AG04450 (cell line): ENCODE data around the gene MRTFA. TPM values are rescaled to one million over a fixed set of nuclear protein-coding genes. Genes with fewer than 3 reads are reported as not detected.
A peak's percentile ranks its signal among the peaks of the same experiment; 100 is the strongest.

ENCODE experiments used
- CTCF ChIA-PET: fragments of 300-600, 350-600 bp; formaldehyde crosslinking; extraction: SDS; loops from one replicate; lab custom pipeline; 2022; ENCODE audit warnings: antibody characterized with exemption, inconsistent platforms; lab: Charles Lee
- POLR2A ChIA-PET: fragments of 350-600 bp; formaldehyde crosslinking; extraction: SDS; loops from one replicate; lab custom pipeline; 2021; ENCODE audit warnings: antibody characterized with exemption, inconsistent platforms; lab: Yijun Ruan, JAX
- DNase-seq: peaks from one replicate; pipeline ENCODE4 v3.0.0-alpha.2; 2011; ENCODE audit warnings: low read depth, low spot score
- H3K27ac ChIP-seq: one replicate; pipeline ENCODE4 v1.5.1; 2012; ENCODE audit warnings: low read depth, low read length, control low read depth
- H3K27me3 ChIP-seq: one replicate; pipeline ENCODE4 v1.6.0; 2012; ENCODE audit warnings: low read length; ENCODE audit not compliant: control insufficient read depth, insufficient read depth
- H3K4me3 ChIP-seq: 2 replicates; pipeline ENCODE4 v1.5.1; 2011; ENCODE audit warnings: mild to moderate bottlenecking, low read depth, low read length, control low read depth
- H3K9me3 ChIP-seq: 2 replicates; pipeline ENCODE4 v1.5.1; 2012; ENCODE audit warnings: low read length; ENCODE audit not compliant: control insufficient read depth, insufficient read depth
- CTCF ChIP-seq: IDR thresholded peaks from 2 replicates; pipeline ENCODE4 v1.5.1; 2011; ENCODE audit warnings: low read depth, low read length, control low read depth, inconsistent platforms
- polyA plus RNA-seq: library from polyadenylated mRNA; depleted of rRNA; stranded (reverse); fragments of >200 nt; gene quantifications from 2 replicates; pipeline ENCODE4 v1.2.3, GENCODE V29; 2011

MRTFA gene
- polyA plus RNA-seq, 1 experiment = 6.8 TPM

DNA sequence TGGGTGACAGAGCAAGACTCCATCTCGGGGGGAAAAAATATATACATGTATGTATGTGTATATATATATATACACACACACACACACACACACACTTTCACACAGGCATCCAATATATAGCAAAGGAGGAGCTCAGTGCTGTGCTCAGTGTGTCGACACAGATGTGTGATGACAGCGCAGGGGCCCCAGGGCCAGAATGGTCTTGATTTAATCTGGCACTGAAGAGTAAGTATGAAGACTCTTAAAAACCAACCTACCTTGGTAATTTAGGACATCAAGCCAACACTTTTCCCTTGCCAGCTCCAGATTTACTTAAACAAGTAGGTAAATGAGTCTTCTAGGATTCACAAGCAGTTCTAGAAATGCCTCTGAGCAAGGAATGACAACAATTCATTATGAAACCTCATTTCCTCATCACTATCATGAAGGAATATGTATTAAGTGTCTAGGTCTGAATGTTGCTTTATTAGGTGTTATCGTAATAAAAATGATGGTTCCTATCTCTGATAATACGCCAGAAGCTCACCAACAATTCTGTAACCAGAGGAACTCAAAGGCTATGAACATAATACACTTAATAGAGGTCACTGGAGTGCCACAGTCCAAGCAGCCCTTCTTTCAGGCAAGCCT lies 194.6 kb downstream of the MRTFA start:
- no peak for DNase-seq
- H3K27ac ChIP-seq = no peak overlapping the region
- CTCF ChIA-PET = interaction anchor here (0.6 kb wide), 1 partner anchor 310 kb away, joined by 4 read pairs; no protein-coding TSS in a partner anchor

DNA sequence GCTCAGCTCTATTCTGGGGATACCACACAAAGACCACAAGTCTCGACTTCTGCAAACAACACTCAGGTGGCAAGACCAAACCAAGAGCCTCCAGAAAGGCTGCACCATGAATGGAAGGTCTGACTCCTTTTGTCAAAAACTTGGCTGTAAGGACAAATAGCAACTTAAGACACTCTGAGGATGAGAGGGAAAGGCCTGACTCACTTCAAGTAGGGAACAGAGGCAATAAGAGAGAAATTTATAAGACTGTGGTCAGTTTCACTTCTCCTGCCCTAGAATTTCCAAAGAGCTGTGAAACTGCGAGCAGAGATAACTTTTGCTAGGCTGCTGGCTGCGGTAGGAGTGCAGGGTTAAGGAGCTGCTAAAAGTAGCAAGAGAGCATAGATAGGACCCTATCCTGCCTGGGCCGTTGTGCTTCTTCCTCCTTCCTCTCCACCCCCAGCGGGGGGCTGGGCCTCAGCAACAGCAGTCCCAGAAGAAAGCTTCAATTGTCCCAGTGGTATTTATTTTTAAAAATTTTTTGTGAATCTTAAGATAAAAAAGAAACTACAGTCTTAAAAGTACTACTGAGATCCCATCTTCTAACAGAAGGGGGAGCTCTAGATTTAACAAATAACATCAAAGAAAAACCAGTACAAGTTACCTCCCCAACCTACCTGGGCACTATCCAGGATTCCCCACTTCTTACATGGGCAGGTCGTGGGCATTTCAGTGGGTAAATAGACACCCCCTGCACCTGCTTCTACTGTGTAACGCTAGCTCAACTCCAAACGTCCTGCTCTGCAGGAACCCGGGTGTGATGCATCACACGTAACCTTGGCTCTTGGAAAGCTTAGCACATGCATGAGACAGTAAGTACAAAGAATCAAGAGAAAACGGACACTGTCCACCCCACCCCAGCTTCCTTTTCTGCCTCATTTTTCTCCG lies 199.8 kb downstream of the MRTFA start:
- POLR2A ChIA-PET = interaction anchor here (0.5 to 1.2 kb wide), 4 partner anchors 16 to 246 kb away, joined by 3 to 4 read pairs (median 3); partner anchors contain the start of gene MRTFA
- peak overlapping the region; percentile 34 for H3K4me3 ChIP-seq
- peak; percentile 38 for DNase-seq
- peak; percentile 54; the same call in 1 of the 2 replicates for TF ChIP-seq CTCF
- H3K9me3 ChIP-seq = no peaks in the 10 kb centered on the region
- CTCF ChIA-PET = interaction anchor here (0.6 to 3.6 kb wide), 60 partner anchors 9 to 463 kb away, joined by 3 to 113 read pairs (median 5); partner anchors contain the start of genes MCHR1 and MRTFA
- H3K27ac ChIP-seq = peak overlapping the region; percentile 74
- no peaks in the 10 kb centered on the region for H3K27me3 ChIP-seq

More for the DNA sequence above, 194.6 kb downstream of the MRTFA start:
- no peaks in the 10 kb centered on the region for H3K27me3 ChIP-seq
- H3K4me3 ChIP-seq = no peak overlapping the region
- POLR2A ChIA-PET = no interaction called here
- no peak for TF ChIP-seq CTCF
- H3K9me3 ChIP-seq = peaks cover 5% of the 10 kb centered on the region

- Histone ChIP-seq H3K27me3 (no peaks in the 10 kb centered on the region), H3K9me3 (no peaks in the 10 kb centered on the region), H3K27ac (no peak overlapping the region), H3K4me3 (no peak overlapping the region)
- TF ChIP-seq CTCF = no peak
- POLR2A ChIA-PET = interaction anchor here (0.7 kb wide), 1 partner anchor 10 kb away, joined by 6 read pairs; no protein-coding TSS in a partner anchor
- CTCF ChIA-PET = interaction anchor here (0.6 to 3.0 kb wide), 3 partner anchors 45 to 443 kb away, joined by 3 to 11 read pairs (median 6); no protein-coding TSS in a partner anchor
- no peak for DNase-seq
Observed at GRCh38 chr22:40434745-40435144, 201.8 kb downstream of the MRTFA start.

DNA sequence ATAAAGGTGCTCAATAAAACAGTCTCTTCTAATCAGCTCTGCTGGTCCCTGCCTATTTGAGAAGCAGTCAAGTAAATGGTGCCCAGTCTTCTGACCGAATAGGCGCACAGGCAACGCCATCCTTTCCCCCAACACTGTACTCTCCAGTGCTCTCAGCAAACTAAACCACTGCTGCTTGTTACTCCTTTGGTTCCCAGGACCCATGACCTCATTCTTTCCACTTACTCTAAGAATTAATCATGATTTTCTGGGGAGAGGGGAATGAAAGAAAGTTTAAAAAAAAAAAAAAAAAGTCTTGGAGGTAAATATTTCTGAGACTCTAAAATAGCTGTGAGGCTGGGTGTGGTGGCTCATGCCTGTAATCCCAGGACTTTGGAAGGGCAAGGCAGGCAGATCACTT lies 202.4 kb downstream of the MRTFA start:
- CTCF ChIA-PET = interaction anchor here (1.1 to 1.9 kb wide), 2 partner anchors 53 to 212 kb away, joined by 3 to 9 read pairs; no protein-coding TSS in a partner anchor
- no peaks in the 10 kb centered on the region for H3K9me3 ChIP-seq
- no peak for TF ChIP-seq CTCF
- POLR2A ChIA-PET = interaction anchor here (0.7 kb wide), 1 partner anchor 9 kb away, joined by 6 read pairs; no protein-coding TSS in a partner anchor
- no peaks in the 10 kb centered on the region for H3K27me3 ChIP-seq
- no peak overlapping the region for H3K27ac ChIP-seq
- H3K4me3 ChIP-seq = no peak overlapping the region
- DNase-seq = no peak
